Measurements from ENCODE around the gene AVPR2.

The AVPR2 gene

DNA sequence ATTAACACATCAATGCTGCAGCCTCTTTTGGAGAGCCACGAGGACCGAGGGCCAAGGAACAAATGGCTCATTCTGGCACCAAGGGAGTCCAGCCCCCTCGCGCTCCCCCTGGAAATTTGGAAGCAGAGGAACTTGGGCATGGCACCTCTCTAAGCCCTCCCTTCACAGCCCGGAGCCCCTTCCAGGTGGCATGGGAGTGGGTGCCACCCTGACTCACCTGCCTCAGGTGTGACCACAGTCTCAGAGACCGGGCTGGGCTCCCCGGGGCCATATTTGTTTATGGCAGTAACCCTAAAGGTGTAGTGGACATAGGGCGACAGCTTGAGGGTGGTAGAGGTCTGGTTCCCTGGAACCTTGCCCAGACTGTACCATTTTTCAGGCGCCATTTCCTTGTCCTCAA lies 37.3 kb upstream of the AVPR2 start:
- H3K4me3 ChIP-seq (ENCODE audit: low read depth, low read length) = no peak overlapping the region
- no peaks in the 10 kb centered on the region for H3K4me1 ChIP-seq (ENCODE audit: control insufficient read depth, insufficient read depth, low read length)
- H3K9me3 ChIP-seq (ENCODE audit: control insufficient read depth, insufficient read depth, low read depth, low read length) = no peaks in the 10 kb centered on the region
- H3K36me3 ChIP-seq (ENCODE audit: control insufficient read depth in 2 of 2, insufficient read depth in 1 of 2, low read length in 2 of 2) = no peaks in the 10 kb centered on the region
- no peak overlapping the region for H3K27ac ChIP-seq (ENCODE audit: extremely low read depth, low read depth, low read length)
- TF ChIP-seq ZNF596 (tag by site-specific recombination; IDR thresholded peaks at IDR 0.05) (no peak), ZNF19 (tag by site-specific recombination; IDR thresholded peaks at IDR 0.05; ENCODE audit: low read depth) (no peak), ZNF530 (tag by site-specific recombination; IDR thresholded peaks at IDR 0.05; ENCODE audit: low read depth) (no peak), GLIS1 (tag by site-specific recombination; IDR thresholded peaks at IDR 0.05) (no peak), ZNF423 (tag by site-specific recombination; IDR thresholded peaks at IDR 0.05) (no peak), ZNF202 (tag by site-specific recombination; IDR thresholded peaks at IDR 0.05; ENCODE audit: borderline replicate concordance) (no peak), GLIS2 (tag by site-specific recombination; IDR thresholded peaks at IDR 0.05) (no peak), ZBTB21 (tag by site-specific recombination; IDR thresholded peaks at IDR 0.05) (no peak), ZNF112 (tag by site-specific recombination; IDR thresholded peaks at IDR 0.05) (no peak)
- TF ChIP-seq, protein P1, sequence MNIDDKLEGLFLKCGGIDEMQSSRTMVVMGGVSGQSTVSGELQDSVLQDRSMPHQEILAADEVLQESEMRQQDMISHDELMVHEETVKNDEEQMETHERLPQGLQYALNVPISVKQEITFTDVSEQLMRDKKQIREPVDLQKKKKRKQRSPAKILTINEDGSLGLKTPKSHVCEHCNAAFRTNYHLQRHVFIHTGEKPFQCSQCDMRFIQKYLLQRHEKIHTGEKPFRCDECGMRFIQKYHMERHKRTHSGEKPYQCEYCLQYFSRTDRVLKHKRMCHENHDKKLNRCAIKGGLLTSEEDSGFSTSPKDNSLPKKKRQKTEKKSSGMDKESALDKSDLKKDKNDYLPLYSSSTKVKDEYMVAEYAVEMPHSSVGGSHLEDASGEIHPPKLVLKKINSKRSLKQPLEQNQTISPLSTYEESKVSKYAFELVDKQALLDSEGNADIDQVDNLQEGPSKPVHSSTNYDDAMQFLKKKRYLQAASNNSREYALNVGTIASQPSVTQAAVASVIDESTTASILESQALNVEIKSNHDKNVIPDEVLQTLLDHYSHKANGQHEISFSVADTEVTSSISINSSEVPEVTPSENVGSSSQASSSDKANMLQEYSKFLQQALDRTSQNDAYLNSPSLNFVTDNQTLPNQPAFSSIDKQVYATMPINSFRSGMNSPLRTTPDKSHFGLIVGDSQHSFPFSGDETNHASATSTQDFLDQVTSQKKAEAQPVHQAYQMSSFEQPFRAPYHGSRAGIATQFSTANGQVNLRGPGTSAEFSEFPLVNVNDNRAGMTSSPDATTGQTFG (tag by site-specific recombination; IDR thresholded peaks at IDR 0.05; ENCODE audit: borderline replicate concordance) = no peak
- TF ChIP-seq, protein P2, sequence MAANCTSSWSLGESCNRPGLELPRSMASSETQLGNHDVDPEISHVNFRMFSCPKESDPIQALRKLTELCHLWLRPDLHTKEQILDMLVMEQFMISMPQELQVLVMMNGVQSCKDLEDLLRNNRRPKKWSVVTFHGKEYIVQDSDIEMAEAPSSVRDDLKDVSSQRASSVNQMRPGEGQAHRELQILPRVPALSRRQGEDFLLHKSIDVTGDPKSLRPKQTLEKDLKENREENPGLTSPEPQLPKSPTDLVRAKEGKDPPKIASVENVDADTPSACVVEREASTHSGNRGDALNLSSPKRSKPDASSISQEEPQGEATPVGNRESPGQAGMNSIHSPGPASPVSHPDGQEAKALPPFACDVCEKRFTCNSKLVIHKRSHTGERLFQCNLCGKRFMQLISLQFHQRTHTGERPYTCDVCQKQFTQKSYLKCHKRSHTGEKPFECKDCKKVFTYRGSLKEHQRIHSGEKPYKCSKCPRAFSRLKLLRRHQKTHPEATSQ (tag by site-specific recombination; IDR thresholded peaks at IDR 0.05) = no peak
- TF ChIP-seq, protein P3, sequence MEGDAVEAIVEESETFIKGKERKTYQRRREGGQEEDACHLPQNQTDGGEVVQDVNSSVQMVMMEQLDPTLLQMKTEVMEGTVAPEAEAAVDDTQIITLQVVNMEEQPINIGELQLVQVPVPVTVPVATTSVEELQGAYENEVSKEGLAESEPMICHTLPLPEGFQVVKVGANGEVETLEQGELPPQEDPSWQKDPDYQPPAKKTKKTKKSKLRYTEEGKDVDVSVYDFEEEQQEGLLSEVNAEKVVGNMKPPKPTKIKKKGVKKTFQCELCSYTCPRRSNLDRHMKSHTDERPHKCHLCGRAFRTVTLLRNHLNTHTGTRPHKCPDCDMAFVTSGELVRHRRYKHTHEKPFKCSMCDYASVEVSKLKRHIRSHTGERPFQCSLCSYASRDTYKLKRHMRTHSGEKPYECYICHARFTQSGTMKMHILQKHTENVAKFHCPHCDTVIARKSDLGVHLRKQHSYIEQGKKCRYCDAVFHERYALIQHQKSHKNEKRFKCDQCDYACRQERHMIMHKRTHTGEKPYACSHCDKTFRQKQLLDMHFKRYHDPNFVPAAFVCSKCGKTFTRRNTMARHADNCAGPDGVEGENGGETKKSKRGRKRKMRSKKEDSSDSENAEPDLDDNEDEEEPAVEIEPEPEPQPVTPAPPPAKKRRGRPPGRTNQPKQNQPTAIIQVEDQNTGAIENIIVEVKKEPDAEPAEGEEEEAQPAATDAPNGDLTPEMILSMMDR (tag by site-specific recombination; IDR thresholded peaks at IDR 0.05) = no peak
- POLR2A ChIA-PET = no interaction called here
- CTCF ChIA-PET = no interaction called here

DNA sequence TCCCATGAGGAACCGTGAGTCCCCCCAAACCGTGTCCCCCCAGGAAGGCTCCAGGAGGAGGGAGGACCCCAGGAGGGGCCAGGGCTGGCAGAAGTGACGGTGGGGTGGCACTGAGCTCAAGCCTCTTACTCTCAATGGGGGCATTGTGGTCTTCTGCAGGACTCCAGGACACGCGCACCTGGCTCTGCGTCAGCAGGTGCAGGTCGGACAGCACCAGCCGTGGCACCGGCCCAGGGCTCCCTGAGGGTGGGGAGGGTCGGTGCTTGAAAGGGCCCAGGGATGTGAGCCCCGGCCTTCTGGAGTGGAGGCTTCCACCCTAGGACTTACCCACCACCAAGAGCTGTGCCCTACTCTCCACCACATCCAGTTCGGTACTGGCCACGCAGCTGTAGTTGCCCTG lies 36.8 kb upstream of the AVPR2 start:
- Histone ChIP-seq H3K4me3 (ENCODE audit: low read depth, low read length) (no peak overlapping the region), H3K27ac (ENCODE audit: extremely low read depth, low read depth, low read length) (no peak overlapping the region), H3K36me3 (ENCODE audit: control insufficient read depth in 2 of 2, insufficient read depth in 1 of 2, low read length in 2 of 2) (no peaks in the 10 kb centered on the region), H3K9me3 (ENCODE audit: control insufficient read depth, insufficient read depth, low read depth, low read length) (no peaks in the 10 kb centered on the region), H3K4me1 (ENCODE audit: control insufficient read depth, insufficient read depth, low read length) (no peaks in the 10 kb centered on the region)
- POLR2A ChIA-PET = no interaction called here
- CTCF ChIA-PET = no interaction called here
- TF ChIP-seq OVOL3 (tag by site-specific recombination; IDR thresholded peaks at IDR 0.05) (no peak), ZNF600 (tag by site-specific recombination; IDR thresholded peaks at IDR 0.05) (no peak), ZNF768 (tag by site-specific recombination; IDR thresholded peaks at IDR 0.05) (no peak), ZNF658 (tag by site-specific recombination; IDR thresholded peaks at IDR 0.05) (no peak), ZBTB48 (tag by site-specific recombination; IDR thresholded peaks at IDR 0.05) (no peak), ZBTB1 (tag by site-specific recombination; IDR thresholded peaks at IDR 0.05) (no peak), ZNF521 (tag by site-specific recombination; IDR thresholded peaks at IDR 0.05) (no peak), KLF16 (tag by site-specific recombination; IDR thresholded peaks at IDR 0.05) (no peak), ZNF701 (tag by site-specific recombination; IDR thresholded peaks at IDR 0.05) (no peak), ZNF670 (tag by site-specific recombination; IDR thresholded peaks at IDR 0.05; ENCODE audit: low read depth) (no peak), ZNF37A (tag by site-specific recombination; IDR thresholded peaks at IDR 0.05) (no peak), SP2 (tag by site-specific recombination; IDR thresholded peaks at IDR 0.05) (no peak)
- TF ChIP-seq, protein P4, sequence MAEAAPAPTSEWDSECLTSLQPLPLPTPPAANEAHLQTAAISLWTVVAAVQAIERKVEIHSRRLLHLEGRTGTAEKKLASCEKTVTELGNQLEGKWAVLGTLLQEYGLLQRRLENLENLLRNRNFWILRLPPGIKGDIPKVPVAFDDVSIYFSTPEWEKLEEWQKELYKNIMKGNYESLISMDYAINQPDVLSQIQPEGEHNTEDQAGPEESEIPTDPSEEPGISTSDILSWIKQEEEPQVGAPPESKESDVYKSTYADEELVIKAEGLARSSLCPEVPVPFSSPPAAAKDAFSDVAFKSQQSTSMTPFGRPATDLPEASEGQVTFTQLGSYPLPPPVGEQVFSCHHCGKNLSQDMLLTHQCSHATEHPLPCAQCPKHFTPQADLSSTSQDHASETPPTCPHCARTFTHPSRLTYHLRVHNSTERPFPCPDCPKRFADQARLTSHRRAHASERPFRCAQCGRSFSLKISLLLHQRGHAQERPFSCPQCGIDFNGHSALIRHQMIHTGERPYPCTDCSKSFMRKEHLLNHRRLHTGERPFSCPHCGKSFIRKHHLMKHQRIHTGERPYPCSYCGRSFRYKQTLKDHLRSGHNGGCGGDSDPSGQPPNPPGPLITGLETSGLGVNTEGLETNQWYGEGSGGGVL (tag by site-specific recombination; IDR thresholded peaks at IDR 0.05) = no peak
- TF ChIP-seq, protein P5, sequence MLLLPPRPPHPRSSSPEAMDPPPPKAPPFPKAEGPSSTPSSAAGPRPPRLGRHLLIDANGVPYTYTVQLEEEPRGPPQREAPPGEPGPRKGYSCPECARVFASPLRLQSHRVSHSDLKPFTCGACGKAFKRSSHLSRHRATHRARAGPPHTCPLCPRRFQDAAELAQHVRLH (tag by site-specific recombination; IDR thresholded peaks at IDR 0.05) = no peak
- TF ChIP-seq, protein P6, sequence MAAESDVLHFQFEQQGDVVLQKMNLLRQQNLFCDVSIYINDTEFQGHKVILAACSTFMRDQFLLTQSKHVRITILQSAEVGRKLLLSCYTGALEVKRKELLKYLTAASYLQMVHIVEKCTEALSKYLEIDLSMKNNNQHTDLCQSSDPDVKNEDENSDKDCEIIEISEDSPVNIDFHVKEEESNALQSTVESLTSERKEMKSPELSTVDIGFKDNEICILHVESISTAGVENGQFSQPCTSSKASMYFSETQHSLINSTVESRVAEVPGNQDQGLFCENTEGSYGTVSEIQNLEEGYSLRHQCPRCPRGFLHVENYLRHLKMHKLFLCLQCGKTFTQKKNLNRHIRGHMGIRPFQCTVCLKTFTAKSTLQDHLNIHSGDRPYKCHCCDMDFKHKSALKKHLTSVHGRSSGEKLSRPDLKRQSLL (tag by site-specific recombination; IDR thresholded peaks at IDR 0.05) = no peak
- TF ChIP-seq, protein P7, sequence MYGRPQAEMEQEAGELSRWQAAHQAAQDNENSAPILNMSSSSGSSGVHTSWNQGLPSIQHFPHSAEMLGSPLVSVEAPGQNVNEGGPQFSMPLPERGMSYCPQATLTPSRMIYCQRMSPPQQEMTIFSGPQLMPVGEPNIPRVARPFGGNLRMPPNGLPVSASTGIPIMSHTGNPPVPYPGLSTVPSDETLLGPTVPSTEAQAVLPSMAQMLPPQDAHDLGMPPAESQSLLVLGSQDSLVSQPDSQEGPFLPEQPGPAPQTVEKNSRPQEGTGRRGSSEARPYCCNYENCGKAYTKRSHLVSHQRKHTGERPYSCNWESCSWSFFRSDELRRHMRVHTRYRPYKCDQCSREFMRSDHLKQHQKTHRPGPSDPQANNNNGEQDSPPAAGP (tag by site-specific recombination; IDR thresholded peaks at IDR 0.05) = no peak
